Central memory CD8-positive, alpha-beta T cell (primary cell): ENCODE measurements around the gene TOMM6.
"Not testable (repeated sequence)": the region's sequence is repeated elsewhere in the genome, so short reads cannot be mapped to it uniquely, and the experiment has no call there.

ENCODE experiments used
- ATAC-seq: fragments of 150-1000 bp; cut with Tn5 transposase; replicated peaks from 2 replicates; pipeline ENCODE4 v1.10.0; 2022; ENCODE audit warnings: mild to moderate bottlenecking, moderate FRiP score, moderate number of reproducible peaks; ENCODE audit not compliant: poor library complexity, severe bottlenecking; ENCODE audit errors: extremely low read depth
- DNase-seq, 2 donors: peaks; one replicate each; pipeline ENCODE4 v3.0.0; 2021; ENCODE audit warnings: low spot score in 2 of 2
- H3K27ac Mint-ChIP-seq: one replicate; pipeline ENCODE4 v1.8.0; 2022; ENCODE audit warnings: low read depth, mild to moderate bottlenecking, moderate library complexity, mixed read lengths
- H3K27me3 Mint-ChIP-seq: one replicate; pipeline ENCODE4 v1.8.0; 2022; ENCODE audit warnings: mixed read lengths
- H3K36me3 Mint-ChIP-seq: one replicate; pipeline ENCODE4 v1.8.0; 2022; ENCODE audit warnings: mild to moderate bottlenecking, moderate library complexity, mixed read lengths; ENCODE audit not compliant: insufficient read depth
- H3K4me1 Mint-ChIP-seq: one replicate; pipeline ENCODE4 v1.8.0; 2022; ENCODE audit warnings: mixed read lengths
- H3K4me3 Mint-ChIP-seq: one replicate; pipeline ENCODE4 v1.8.0; 2022; ENCODE audit warnings: mild to moderate bottlenecking, moderate library complexity, mixed read lengths
- H3K9me3 Mint-ChIP-seq: one replicate; pipeline ENCODE4 v1.8.0; 2022; ENCODE audit warnings: mixed read lengths

Gene TOMM6

DNA sequence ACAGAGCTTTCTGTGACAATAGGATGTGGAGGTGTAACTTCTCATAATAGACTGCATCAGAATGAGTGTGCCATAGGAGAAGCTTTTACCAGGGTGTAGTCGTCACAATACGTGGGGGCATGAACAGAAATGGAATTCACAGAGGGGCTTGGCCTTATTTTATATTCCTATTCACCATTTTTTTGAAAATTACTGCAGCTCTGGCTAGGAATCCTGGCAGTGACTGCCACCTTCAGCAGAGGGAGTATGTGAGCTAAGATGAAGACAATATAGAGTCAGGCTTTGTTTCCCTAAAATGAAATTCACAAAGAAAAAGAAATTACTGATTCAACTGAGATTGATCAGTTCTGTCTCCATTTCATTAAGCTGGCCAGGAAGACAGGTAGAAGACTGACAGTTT is 13.9 kb downstream of the TOMM6 start:
- no peaks in the 10 kb centered on the region for H3K4me1 Mint-ChIP-seq
- DNase-seq (no peak), ATAC-seq (no peak)
- no peak overlapping the region for H3K4me3 Mint-ChIP-seq
- H3K9me3 Mint-ChIP-seq: no peaks in the 10 kb centered on the region
- H3K27me3 Mint-ChIP-seq: no peaks in the 10 kb centered on the region
- H3K27ac Mint-ChIP-seq: no peak overlapping the region
- H3K36me3 Mint-ChIP-seq: peaks cover 6% of the 10 kb centered on the region

DNA sequence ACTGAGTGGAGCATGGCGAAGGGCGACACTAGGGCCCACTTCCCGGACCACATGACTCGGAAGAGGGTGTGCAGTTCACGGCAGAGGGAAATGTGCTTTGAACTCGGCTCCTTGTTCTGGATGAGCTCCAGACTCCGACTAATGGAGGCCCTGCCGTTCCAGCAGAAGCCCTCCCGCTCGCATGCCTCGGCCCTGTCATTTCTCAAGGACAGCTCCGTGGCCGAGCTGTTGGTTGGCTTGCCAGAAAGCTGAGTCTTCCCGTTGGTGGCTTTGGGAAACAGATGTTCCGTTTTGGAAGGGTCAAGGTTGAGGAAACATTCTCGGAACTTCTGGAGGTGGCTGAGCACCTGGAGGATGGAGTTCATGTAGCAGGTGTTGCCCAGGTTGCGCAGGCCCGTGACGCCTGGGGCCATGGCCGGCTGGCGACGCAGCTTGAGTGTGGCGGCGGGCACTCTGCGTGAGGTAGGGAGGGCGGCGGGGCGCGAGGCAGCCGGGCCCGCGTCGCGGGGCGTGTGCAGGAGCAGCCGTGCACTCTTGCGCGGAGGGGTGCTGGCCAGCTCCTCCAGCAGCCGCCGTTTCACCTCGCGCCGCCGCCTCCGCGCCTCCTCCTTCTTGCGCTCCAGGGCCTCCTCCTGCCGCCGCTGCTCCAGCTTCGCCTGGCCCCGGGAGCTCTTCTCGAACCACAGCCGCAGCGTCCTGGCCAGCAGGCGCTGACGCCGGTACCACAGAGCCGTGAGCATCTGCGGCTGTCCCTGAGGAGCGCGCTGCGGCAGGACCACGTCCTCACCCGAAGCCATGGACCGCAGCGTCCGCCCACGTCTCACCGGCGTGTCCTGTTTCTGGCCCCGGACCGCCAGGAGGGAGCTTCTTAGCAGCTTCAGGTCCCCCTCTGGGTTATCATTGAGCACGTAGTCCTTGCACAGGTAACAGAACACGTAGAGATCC is 18.6 kb downstream of the TOMM6 start:
- no peak overlapping the region for H3K27ac Mint-ChIP-seq
- no peak overlapping the region for H3K4me3 Mint-ChIP-seq
- H3K27me3 Mint-ChIP-seq: no peaks in the 10 kb centered on the region
- H3K4me1 Mint-ChIP-seq: no peaks in the 10 kb centered on the region
- ATAC-seq: no peak
- DNase-seq: no peak
- H3K36me3 Mint-ChIP-seq: peaks cover 5% of the 10 kb centered on the region
- no peaks in the 10 kb centered on the region for H3K9me3 Mint-ChIP-seq

DNA sequence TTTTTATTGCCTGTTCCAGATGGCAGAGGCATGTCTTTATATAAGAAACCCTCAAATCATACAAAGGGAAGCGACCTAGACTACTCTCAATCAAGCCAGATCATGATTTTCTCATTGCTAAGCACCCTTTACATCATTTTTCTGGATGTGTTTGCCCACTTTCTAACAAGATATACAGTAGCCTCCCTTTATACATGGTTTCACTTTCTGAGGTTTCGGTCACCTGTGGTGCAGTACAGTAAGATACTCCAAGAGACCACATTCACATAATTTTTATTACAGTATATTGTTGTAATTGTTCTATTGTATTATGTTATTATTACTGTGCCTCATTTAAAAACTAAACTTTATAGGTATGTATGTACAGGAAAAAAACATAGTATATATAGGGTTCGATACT is 23.6 kb downstream of the TOMM6 start:
- no peaks in the 10 kb centered on the region for H3K27me3 Mint-ChIP-seq
- no peak for DNase-seq
- H3K9me3 Mint-ChIP-seq: no peaks in the 10 kb centered on the region
- no peaks in the 10 kb centered on the region for H3K4me1 Mint-ChIP-seq
- H3K4me3 Mint-ChIP-seq: no peak overlapping the region
- H3K27ac Mint-ChIP-seq: no peak overlapping the region
- ATAC-seq: no peak
- peaks cover 3% of the 10 kb centered on the region for H3K36me3 Mint-ChIP-seq

DNA sequence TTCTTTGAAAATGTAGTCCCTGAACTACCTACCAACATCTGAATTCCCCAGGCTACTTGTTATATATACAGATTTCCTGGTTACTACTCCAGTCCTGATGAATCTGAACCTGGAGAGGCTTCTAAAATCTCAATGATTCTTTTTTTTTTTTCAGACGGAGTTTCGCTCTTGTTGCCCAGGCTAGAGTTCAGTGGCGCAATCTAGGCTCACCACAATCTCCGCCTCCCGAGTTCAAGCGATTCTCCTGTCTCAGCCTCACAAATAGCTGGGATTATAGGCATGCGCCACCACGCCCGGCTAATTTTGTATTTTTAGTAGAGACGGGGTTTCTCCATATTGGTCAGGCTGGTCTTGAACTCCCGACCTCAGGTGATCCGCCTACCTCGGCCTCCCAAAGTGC is 24.5 kb downstream of the TOMM6 start:
- not testable (repeated sequence) for ATAC-seq, H3K27ac Mint-ChIP-seq, H3K9me3 Mint-ChIP-seq, DNase-seq, H3K36me3 Mint-ChIP-seq, H3K4me3 Mint-ChIP-seq, H3K4me1 Mint-ChIP-seq, H3K27me3 Mint-ChIP-seq

- ATAC-seq: no peak
- H3K4me3 Mint-ChIP-seq: no peak overlapping the region
These were observed 26.0 kb downstream of the TOMM6 start for GRCh38 chr6:41813469-41813868.

GRCh38 chr6:41813956-41814355 is 26.5 kb downstream of the TOMM6 start:
- Mint-ChIP-seq H3K4me1 (no peaks in the 10 kb centered on the region), H3K27me3 (no peaks in the 10 kb centered on the region), H3K36me3 (peaks cover 3% of the 10 kb centered on the region), H3K27ac (no peak overlapping the region), H3K9me3 (no peaks in the 10 kb centered on the region), H3K4me3 (no peak overlapping the region)
- ATAC-seq (no peak), DNase-seq (no peak)

More at GRCh38 chr6:41813469-41813868, 26.0 kb downstream of the TOMM6 start:
- DNase-seq: no peak
- Mint-ChIP-seq H3K27me3 (no peaks in the 10 kb centered on the region), H3K27ac (no peak overlapping the region), H3K4me1 (no peaks in the 10 kb centered on the region), H3K36me3 (peaks cover 3% of the 10 kb centered on the region), H3K9me3 (no peaks in the 10 kb centered on the region)

DNA sequence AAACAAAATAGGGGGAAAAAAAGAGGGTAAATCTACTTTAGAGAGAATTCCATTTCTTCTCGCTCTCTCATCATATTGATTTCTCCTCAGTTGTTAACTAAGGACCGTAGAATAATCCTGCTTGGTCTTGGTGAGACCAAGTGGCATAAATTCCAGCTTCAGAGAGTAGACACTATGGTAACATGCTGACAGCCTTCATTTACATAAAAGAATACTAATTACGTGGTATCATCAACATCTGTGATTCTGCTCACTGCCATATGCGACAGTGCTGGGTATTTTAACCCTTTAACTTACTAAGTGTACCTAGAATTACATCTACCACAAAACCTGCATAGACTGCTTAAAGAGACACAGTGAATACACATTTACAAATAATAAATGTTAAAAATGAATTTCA is 27.1 kb downstream of the TOMM6 start:
- Mint-ChIP-seq H3K9me3 (no peaks in the 10 kb centered on the region), H3K4me3 (no peak overlapping the region), H3K27ac (no peak overlapping the region), H3K27me3 (no peaks in the 10 kb centered on the region), H3K4me1 (no peaks in the 10 kb centered on the region), H3K36me3 (peaks cover 3% of the 10 kb centered on the region)
- ATAC-seq (no peak), DNase-seq (no peak)

GRCh38 chr6:41815587-41815986 is 28.1 kb downstream of the TOMM6 start:
- no peaks in the 10 kb centered on the region for H3K9me3 Mint-ChIP-seq
- DNase-seq: no peak
- H3K4me3 Mint-ChIP-seq: no peak overlapping the region
- no peak overlapping the region for H3K27ac Mint-ChIP-seq
- peaks cover 3% of the 10 kb centered on the region for H3K36me3 Mint-ChIP-seq
- no peaks in the 10 kb centered on the region for H3K4me1 Mint-ChIP-seq
- no peaks in the 10 kb centered on the region for H3K27me3 Mint-ChIP-seq
- no peak for ATAC-seq

GRCh38 chr6:41818271-41819054 is 31.0 kb downstream of the TOMM6 start:
- Mint-ChIP-seq H3K36me3 (peaks cover under 1% of the 10 kb centered on the region), H3K4me1 (no peaks in the 10 kb centered on the region), H3K4me3 (no peak overlapping the region), H3K27ac (no peak overlapping the region), H3K9me3 (no peaks in the 10 kb centered on the region), H3K27me3 (no peaks in the 10 kb centered on the region)
- ATAC-seq (no peak), DNase-seq (no peak)

DNA sequence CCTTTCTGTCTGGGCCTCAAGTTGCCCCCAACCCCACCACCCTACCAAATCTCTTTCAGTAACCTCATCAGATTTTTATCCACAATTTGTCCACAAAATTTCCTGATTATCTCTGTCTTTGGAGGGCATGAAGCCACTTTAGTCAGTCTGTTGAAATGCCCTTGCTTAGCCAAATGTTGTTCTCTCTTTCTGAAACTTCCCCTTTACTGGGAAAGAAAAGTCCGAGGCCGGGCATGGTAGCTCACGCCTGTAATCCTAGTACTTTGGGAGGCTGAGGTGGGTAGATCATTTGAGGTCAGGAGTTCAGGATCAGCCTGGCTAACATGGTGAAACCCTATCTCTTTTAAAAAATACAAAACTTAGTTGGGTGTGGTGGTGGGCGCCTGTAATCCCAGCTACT is 33.8 kb downstream of the TOMM6 start:
- ATAC-seq (no peak), DNase-seq (no peak)
- no peaks in the 10 kb centered on the region for H3K27me3 Mint-ChIP-seq
- H3K4me1 Mint-ChIP-seq: no peaks in the 10 kb centered on the region
- H3K27ac Mint-ChIP-seq: no peak overlapping the region
- no peak overlapping the region for H3K4me3 Mint-ChIP-seq
- H3K36me3 Mint-ChIP-seq: no peaks in the 10 kb centered on the region
- no peaks in the 10 kb centered on the region for H3K9me3 Mint-ChIP-seq

GRCh38 chr6:41822021-41822420 is 34.5 kb downstream of the TOMM6 start:
- H3K4me1 Mint-ChIP-seq: no peaks in the 10 kb centered on the region
- H3K27ac Mint-ChIP-seq: no peak overlapping the region
- no peak for ATAC-seq
- no peaks in the 10 kb centered on the region for H3K27me3 Mint-ChIP-seq
- no peaks in the 10 kb centered on the region for H3K9me3 Mint-ChIP-seq
- no peak for DNase-seq
- no peaks in the 10 kb centered on the region for H3K36me3 Mint-ChIP-seq
- no peak overlapping the region for H3K4me3 Mint-ChIP-seq

DNA sequence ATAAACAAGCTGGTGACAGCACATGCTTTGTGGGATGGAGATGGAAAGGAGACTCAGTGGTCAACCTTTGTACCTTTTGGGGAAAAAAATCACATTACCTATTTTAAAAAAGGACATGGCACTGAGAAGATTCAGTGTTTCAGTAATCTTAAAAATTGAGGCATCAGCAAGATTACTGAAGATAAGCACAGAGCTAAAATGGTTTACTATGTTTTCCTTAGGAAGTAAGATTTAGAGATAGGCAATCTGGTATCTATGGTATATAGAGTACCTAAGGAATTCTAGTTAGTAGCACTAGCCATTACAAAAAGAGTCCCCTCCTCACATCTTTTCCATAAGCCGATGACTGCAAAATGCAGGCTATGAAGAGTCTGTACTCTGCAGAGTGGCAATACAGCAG is 35.7 kb downstream of the TOMM6 start:
- ATAC-seq (no peak), DNase-seq (no peak)
- Mint-ChIP-seq H3K4me3 (no peak overlapping the region), H3K9me3 (no peaks in the 10 kb centered on the region), H3K27me3 (no peaks in the 10 kb centered on the region), H3K36me3 (no peaks in the 10 kb centered on the region), H3K27ac (no peak overlapping the region), H3K4me1 (no peaks in the 10 kb centered on the region)
